Stimulated activated CD8-positive, alpha-beta memory T cell treated with anti-CD3 and anti-CD28 coated beads, Interleukin-7, amount 100 ng/mL, for 24 hours (primary cell): ENCODE data around the gene MTMR11.
"Not testable (repeated sequence)": the region's sequence is repeated elsewhere in the genome, so short reads cannot be mapped to it uniquely, and the experiment has no call there.

Experiments
- DNase-seq: peaks from one replicate; pipeline ENCODE4 v3.0.0-alpha.2; 2020; ENCODE audit warnings: low read depth

The MTMR11 gene

GRCh38 chr1:149896575-149896974 lies 40.1 kb downstream of the MTMR11 start:
- no peak for DNase-seq

DNA sequence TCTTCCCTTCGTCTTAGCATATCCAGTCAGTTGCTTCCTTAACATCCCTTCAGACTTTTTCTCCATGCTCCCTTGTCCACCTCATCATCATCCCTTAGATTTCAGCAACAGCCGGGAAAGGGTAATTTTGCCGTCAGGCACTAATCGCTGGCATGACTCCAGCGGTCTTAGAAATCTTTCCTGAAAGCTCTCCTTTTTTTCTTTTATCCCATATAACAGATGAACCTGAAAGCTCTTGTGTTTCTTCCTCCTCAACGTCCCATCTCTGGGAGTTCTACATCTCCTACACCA lies 47.7 kb downstream of the MTMR11 start:
- no peak for DNase-seq

DNA sequence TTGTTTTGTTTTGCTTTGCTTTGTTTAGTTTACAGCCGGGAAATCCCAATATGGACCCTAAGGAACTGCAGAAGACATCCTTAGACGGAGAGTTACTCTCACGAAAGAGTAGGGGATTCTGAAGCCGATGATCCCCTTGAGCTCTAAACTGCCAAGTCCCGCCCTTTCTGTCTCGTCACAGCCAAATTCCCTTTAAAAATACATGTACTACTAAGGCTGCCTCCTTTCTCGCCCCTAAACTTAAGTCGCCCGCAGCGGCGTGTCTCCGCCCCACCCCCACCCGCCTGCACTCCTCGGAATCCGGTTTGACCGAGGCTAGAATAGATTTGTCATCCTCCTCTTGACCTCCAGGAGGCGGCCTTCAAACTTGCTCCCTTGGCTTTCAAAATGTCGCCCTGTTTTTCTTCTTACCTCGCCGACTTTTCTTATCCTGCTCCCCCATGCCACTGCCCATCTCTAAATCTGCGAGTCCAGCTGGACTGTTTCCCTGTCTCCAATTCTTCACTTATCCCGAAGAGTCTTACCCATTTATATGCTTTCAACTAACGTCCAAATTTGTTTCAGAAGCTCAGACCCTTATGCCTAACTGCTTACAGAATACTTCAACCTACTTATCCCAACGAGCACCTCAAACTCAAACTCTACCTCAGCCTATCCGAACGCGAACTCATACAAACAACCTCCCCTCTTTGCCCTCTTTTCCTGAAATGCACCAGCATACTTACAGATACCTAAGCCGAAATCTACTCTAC lies 48.3 kb downstream of the MTMR11 start:
- peak; percentile 59 for DNase-seq

DNA sequence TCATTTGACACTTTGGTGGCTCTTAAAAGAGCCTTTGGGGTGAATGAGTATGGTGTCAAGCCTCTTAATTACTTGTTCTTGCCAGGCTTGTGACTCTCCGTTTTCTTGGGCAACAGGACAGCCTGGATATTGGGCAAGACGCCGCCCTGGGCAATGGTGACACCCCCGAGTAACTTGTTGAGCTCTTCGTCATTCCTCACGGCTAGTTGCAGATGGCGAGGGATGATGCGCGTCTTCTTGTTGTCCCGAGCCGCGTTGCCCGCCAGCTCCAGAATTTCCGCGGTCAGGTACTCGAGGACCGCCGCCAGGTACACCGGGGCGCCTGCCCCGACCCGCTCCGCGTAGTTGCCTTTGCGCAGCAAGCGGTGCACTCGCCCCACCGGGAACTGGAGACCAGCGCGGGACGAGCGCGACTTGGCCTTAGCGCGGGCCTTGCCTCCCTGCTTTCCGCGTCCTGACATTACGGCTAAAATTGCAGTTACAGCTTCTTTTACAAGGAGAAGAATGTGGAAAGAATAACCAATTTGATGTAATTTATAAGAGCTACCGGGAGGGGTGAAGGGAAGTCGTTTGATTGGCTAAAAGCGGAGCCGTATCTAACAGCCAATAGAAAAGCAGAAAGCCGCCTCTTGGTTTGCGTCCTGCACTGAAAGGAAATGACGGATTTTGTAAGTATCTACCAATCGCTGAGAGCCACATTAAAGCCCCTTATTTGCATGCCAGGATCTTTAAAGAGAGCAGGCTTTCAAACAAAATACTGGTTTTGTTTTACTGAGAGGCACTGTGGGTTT lies 49.0 kb downstream of the MTMR11 start:
- peak; percentile 19 for DNase-seq

GRCh38 chr1:149887196-149887455 lies 49.6 kb downstream of the MTMR11 start:
- DNase-seq, result not testable (repeated sequence)

- peak; percentile 58 for DNase-seq
Measured at GRCh38 chr1:149886396-149887195, 50.1 kb downstream of the MTMR11 start.

DNA sequence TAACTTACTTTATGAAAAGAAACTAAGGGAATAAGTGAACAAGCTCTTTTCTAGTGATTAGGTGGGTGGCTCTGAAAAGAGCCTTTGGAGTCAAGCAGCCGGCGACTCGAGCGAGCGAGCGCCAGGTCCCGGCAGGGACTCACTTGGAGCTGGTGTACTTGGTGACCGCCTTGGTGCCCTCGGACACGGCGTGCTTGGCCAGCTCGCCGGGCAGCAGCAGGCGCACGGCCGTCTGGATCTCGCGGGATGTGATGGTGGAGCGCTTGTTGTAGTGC lies 50.6 kb downstream of the MTMR11 start:
- not testable (repeated sequence) for DNase-seq

DNA sequence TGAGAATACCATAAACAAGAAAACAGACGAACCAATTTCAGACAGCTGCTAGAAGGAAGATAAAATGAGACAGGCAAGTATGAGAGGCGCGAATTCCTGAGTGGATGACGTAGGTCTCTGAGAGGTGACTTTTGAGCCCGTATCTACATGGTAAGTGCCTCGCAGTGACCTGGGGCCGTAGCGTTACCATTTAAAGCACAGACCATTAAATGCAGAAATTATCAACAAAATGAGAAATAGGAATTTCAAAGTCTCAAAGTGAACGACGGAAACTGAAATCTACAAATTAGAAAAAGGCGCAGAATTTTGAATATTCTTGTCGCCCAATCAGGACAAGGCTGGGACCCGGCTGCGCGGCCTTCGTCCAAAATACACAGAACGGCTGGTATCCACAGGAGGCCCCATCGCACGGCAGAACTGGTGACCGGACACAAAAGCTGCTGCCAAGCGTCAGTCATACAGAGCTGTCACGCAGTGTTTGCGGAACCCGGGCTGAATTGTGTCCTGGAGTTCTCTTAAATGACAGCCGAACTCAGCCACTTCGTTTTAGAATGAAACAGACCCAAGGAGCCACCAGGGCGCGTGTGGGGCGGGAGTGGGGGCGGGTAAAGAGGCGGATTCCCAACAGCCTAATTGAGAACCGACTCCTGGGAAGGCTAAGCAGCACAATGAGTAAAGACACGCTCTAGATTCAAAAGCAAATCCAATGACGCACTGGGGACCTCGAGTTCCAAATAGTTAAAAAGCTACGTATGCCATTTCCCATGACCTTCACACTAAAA lies 51.1 kb downstream of the MTMR11 start:
- DNase-seq, result peak; percentile 33

- no peak for DNase-seq
Measured at GRCh38 chr1:149884433-149885338, 52.0 kb downstream of the MTMR11 start.

DNA sequence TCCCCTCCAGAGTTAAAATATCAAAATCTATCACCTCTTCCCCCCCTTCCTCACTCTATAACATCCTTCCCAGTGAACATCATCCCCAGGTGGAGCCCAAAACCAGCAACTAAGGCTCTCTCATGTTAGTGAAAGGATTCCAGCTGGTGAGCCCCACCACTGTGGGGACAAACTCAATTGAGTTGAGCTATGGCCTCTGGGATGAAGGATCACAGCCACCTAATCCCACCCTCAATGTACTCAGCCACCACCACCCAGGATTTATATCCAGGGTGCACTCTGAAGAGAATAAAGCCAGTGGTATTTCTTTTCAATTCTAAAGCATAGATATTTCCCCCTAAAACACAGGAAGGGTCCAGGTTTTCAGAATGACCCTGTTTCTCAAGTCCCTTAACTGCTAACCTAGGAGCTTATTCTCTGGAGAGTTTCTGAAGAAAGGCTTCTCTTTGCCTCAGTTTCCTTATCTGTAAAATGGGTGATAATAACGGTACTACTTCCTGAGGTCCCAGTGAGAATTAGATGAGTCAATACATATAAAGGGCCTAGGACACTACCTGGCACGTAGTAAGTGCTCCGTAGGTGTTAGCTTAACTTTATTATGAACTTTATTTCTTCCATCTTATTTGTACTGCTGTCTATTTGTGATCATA lies 53.0 kb downstream of the MTMR11 start:
- no peak for DNase-seq

GRCh38 chr1:149881876-149882275 lies 54.8 kb downstream of the MTMR11 start:
- DNase-seq, result no peak

DNA sequence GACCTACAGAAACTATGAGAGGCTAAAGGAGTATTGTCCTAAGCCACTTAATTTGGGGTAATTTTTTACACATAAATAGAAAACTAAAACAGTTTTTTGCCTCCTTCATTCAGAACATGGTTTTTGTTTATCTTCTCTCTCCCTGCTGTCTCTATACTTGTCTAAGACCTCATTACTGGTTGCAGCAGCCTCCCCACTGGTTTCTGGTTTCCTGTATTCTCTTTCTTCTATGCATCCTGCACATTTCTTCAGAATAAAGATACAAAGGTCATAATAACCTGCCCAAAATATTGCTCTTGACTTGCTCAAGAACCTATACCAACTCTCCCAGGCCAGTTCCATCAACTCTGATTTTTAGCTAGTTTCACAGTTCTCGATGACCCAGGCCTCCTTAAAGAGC lies 57.1 kb downstream of the MTMR11 start:
- no peak for DNase-seq
